HG03045 (cell line): ENCODE results near the gene CCDC57.

Experiments
- ATAC-seq: cut with Tn5 transposase; IDR thresholded peaks from one replicate; pipeline ENCODE4 v1.9.1; 2021; ENCODE audit warnings: mild to moderate bottlenecking, moderate library complexity; ENCODE audit not compliant: unreplicated experiment

Gene CCDC57

DNA sequence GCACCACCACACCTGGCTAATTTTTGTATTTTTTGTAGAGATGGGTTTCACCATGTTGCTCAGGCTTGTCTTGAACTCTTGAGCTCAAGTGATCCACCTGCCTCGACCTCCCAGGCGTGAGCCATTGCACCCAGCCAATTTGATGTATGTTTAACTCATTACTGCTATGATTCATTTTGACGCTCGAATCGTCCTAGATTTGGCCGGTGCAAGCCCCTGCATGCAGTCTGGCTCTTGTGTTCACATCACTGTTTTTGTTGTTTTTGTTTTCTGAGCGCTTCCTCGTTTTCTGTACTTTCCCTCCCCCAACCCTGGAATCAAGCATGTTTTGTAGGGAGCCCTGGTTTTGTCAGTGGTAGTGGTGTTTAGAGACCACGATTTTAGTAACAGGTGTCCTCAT lies 139.2 kb downstream of the CCDC57 start:
- ATAC-seq = no peak

DNA sequence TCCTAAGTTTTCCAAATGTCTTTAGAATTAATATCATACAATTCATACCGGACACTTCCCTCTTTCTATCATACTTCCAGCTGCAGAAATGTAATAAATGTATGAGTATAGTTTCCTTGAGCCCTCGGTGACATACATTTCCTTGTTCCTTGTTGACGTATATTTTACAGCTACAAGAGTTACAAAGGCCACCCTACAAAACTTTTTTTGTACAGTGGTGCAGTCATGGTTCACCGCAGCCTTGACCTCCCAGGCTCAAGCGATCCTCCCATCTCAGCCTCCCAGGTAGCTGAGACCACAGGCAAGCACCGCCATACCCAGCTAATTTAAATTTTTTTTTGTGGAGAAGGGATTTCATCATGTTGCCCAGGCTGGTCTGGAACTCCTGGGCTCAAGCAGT lies 139.8 kb downstream of the CCDC57 start:
- ATAC-seq = no peak

DNA sequence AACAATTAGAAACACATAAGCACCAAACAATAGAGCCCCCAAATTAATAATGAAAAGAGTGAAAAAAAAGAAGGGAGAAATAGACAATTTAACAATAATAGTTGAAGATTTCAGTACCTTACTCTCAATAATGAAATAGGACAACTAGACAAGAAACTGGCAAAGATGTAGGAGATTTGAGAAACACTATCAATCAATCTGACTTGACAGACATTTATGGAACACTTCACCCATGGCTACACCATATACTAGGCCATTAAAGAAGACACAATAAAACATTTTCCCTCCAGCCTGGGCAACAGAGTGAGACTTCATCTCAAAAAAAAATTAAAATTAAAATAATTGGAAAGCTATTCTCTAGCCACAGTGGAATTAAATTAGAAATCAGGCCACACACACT lies 142.0 kb downstream of the CCDC57 start:
- ATAC-seq = no peak

DNA sequence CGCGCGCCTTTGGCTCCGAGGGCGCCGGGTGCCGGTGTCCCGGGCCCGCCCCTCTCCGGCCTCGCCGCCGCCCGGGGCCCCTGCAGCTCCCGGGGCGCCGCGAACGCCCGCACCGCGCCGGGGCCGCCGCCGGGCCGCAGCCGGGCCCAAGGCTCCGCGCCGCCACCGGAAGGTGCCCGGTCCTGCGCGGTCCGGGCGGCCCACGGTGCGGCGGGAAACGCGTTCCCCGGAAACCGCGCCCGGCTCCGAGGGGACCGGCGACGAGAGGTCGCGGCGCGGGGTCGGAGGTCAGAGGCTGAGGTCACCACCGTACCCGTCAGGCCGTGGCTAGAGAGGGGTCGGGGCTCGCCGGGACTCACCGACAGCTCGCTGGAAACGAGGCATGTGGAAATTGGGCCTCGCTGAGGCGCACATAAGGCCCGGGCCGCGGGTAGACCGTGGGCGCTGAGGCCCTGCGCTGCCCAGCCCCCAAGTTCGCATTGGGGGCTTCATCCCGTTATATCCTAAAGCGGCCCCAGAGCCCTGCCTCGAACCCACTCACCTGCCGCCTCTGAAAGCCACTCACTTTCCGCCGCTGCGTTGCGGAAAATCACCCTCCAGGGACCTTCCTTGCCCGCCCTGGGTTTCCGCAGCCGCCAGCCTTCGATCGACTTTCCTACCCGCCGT lies 146.9 kb downstream of the CCDC57 start, which contains the start of gene DUS1L:
Gene DUS1L (minus strand): TSS at position 167 of the 666 bp plus-strand sequence. CDS start 745 bp downstream, outside the sequence.
- peak; percentile 65 for ATAC-seq

DNA sequence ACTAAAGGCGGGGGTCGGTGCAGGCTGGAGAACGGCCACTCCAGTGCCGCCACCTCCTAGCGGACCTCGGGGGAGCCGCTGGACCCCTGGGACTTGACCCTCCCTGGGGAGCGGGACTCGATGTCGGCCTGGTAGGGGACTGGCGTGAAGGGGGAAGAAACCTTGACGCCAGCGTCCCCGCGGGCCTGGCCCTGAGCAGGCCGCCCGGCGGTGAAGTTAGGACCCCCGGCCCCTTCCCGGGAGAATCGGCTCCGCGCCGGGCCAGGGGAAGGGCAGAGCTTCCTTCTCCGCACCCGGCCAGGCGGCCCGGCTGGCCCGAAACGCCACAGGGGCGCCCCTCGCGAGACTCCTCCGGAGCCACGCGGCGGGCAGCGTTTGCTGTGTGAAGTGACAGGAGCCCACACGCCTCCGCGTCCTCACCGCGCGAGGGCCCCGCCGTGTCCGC lies 147.4 kb downstream of the CCDC57 start:
- no peak for ATAC-seq

DNA sequence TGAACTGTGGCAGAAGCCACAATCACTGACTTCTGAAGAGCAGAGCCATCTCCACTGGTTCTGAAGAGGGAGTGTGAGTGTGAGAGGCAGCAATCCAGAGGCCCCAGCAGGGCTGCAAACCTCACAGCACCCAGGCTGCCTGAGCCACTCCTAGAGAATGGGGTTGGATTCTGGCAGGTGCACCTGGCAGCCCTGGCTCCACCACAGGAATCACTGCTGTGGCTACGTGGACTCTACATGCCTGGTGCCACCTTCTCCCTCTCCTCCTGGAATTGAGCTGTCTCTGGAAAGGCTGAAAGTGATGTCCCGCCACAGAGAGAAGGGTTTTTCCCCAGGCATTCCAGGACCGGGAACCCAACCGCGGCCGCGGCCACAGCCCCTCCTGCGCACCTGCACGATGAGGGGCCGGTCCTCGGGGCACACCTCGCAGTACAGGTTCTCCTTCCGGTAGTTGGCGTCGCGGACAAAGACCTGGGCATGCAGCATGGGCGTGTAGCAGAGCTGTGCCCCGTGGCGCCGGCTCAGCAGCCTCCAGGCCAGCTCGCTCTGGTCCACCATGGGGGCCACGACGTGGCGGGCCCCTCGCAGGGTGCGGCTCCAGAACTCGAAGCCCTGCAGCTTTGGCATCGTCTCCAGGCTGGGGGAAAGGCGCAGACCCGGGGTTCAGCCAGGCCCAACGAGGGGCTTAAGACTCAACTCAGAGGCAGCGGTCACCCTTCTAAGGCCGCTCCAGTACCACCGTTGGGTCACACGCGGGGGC lies 148.0 kb downstream of the CCDC57 start:
- ATAC-seq = no peak

DNA sequence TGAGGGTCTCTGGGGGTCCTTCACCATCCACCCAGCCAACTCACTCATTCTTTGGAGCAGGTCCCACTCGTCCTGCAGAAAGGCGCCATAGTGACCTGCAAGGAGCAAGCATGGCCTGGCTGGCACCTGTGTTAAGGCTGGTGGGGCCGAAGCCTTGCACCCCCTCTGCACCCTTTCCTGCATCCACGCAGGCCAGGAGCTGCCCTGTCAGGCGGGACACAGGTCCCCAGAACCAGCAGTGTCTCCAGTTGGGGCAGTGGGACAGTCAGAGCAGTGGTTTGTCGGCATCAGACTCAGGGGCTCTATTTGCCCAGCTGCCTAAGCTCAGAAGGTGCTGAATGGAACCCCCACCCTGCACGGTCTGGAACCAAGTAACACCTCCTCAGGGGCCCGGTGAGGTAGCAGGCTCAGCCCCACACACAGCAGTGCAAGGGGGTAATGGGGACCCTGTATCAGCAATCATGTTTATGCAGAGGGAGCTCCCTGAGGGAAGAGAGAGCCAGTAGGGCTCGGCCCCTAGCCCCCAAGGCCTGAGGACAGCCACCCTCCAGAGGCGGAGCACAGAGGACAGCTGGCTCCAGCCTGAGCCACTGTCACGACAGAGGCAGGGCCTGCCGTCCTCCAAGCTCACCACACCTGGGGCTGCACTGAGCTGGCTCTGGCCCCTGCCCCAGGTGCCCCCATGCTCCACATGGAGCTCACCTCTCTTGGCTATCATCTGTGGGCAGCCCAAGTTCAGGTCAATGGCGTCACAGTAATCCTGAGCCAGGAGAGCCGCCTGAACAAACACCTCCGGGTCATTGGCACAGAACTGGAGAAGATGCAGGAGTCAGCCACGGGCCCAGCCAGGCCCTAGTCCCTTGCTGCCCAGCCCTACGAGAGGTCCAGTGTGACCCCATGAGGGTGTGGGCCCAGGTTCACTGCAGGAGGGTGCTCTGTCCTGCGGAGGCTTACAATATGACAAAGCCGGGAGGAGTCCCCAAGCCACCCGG lies 148.9 kb downstream of the CCDC57 start:
- ATAC-seq = no peak

DNA sequence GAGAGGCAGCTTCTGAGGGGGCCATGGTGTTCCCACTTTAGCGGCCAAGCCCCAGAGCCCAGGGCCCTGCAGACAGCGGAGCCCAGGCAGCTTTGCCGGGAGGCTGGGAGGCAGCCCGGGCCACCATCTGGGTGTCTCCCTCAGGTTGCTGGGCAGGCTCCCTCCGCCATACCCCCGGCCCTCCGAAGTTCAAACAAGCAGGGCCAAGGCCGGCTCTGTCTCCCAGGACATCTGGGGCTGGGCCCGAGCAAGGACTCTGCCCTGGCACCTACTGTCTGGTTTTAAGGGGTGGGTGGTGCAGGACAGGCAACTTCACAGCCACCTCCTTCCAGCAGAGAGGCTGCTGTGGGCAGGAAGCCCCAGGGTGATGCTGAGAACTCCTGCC lies 149.7 kb downstream of the CCDC57 start:
- no peak for ATAC-seq

DNA sequence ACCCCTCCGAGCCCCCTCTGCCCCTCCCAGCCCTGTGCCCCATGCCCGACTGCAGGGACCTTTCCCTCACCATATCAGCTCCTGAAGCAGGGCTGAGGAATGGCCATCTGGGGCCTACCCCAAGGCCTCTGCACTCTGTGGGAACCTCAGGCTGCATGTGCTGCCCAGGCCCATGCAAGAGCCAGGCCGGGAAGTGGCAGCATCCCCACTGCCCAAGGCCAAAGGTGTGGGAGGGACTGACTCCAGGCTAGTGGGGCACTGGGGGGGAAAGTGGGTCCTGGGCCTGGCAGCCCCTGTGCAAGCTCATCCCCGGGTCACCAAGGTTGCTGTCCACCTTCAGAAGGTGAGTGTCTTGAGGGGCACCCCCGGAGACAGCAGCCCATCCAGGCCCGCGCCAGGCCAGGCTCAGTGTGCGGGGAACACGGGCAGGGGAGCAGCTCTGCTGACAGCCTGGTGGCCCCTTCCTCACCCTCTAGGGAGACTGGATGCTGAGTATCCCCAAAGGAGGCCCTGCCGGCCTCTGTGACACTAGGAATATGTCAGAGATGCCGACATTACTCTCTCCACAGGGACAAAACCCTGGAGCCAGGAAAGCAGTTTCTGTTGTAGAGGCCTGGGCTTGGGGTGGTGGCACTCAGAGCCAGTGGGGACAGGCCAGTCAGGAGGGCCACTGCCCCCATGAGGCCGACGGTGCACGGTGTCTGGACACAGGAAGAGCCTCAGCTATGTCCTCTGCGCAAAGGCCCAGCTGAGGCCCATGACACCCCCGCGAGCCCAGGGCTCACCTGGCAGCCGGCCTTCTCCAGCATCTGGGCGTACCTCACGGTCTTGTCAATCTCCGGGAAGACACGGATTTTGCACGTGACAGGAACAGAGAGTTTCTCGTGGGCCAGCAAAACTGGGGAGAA lies 150.3 kb downstream of the CCDC57 start:
- no peak for ATAC-seq

DNA sequence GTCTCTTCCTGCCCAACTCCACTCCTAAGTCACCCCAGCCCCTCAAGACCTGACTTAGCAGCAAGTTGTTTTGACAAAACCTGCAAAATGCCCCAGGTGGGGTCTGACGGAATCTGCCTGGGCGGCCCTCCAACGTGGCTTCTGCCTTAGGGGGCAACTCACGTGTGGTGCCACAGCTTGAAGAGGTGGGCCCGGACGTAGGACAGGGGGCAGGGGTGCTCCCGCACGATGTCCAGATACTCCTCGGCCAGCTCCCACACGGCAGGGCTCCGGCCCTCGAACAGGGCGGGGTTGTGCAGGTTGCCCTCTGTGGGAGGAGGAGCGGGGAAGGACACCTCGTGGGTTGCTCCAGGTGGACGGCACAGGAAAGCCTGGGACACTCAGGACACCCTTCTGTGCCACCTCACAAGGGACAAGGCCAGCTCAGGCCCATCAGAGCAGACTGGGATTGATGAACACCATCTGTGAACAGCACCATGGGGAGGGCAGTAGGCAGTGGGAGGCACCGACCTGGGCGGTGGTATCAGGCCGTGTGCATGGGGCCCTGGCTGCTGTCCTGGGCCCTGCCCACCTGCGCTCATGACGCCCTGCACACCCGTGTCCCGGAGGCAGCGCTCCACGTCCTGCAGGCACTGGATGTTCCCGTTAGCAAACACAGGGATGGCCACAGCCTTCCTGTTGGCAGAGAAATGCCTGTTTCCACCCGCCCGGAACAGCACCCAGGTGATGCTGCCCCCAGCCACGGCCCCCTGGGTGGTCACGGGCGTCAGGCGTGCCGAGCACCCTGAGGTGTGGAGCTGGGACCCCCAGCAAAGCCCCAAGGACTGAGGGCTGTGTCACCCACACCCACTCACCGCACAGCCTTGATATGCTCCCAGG lies 151.4 kb downstream of the CCDC57 start:
- ATAC-seq = no peak

DNA sequence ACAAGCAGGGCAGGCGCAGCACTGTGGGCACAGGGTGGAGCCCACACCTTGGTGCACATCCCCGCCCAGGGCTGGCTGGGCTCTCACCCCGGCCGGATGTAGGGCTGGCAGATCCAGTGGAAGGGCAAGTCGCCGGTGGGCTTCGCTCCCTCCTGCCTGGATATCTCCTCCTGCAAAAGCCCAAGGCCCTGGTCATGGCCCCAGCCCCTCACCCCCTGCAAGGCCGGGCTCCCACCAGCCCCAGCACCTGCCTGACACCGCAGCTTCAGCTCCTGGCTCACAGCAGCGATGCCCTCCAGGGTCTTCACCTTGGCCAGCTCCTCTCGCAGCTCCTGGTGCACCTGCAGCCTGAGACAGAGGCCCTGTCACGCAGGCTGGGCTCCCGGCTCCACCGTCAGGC lies 152.0 kb downstream of the CCDC57 start:
- ATAC-seq = no peak

DNA sequence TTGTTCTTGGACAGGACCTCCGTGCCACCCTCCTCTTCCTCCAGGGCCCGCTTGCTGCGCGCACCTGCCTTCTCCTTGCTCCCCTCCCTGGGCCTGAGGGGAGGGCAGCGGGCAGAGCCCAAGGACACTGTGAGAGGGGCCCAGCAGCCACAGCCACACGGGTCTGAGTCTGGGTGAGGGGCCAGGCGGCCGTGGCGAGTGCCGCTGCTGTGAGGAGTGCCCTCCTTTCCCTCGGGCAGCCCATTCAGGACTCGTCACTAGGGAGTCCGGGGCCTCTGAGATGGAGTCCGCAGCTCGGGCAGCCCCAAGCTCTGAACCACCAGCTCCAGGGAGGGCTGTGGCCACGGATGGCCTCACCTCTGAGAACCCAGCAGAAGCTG lies 152.7 kb downstream of the CCDC57 start:
- ATAC-seq = no peak

DNA sequence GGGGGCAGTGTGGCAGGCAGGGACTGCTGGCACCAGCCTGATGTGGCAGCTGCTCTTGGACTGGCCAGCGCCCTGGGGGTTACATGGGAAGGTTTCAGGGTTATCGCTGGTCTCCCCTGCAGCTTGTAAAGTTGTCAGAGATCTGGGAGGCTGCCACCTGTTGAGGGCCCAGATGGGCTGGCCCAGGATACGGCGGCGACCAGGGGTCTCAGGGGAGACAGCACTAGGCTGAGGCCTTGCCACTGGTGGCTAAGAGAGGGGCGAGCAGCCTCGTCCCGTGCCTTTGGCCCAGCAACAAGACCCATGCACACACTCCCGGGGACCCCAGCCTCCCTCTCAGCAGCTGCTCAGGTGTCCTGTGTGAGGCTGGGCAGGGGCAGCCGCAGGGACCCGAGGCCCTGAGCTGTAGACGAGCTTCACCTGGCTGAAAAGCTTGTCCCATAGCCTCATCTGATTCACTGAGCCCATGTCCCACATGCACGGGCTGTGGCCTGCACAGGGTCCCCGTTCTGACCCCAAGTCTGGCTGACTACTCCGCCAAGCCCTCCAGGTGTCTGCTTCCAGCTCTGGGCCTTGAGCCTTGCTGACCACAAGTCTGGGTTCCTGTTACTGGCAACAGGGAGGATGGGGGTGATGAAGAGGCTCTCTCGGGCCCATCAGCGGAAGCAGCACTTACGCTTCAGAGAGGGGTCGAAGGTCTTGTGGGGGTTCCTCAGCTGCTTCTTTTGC lies 153.2 kb downstream of the CCDC57 start:
- no peak for ATAC-seq

DNA sequence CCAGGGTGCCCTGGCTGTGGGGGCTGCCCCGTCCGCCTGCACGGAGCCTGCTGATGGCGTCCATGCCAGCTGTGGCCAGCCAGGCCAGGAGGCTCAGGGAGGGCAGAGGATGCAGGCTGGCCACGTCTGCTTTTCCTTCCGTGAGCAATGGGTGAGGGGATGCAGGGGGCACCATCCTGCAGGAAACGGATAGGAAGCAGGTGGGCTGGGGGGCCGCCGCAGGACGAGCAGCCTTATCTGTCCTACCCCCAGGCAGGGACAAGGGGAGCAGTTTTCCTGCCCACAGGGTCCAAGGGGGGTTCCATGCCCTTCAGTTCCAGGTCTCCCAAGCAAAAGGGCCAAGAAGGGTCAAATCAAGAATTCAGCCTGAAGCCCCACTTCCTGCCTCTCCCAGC lies 153.8 kb downstream of the CCDC57 start:
- ATAC-seq = no peak

DNA sequence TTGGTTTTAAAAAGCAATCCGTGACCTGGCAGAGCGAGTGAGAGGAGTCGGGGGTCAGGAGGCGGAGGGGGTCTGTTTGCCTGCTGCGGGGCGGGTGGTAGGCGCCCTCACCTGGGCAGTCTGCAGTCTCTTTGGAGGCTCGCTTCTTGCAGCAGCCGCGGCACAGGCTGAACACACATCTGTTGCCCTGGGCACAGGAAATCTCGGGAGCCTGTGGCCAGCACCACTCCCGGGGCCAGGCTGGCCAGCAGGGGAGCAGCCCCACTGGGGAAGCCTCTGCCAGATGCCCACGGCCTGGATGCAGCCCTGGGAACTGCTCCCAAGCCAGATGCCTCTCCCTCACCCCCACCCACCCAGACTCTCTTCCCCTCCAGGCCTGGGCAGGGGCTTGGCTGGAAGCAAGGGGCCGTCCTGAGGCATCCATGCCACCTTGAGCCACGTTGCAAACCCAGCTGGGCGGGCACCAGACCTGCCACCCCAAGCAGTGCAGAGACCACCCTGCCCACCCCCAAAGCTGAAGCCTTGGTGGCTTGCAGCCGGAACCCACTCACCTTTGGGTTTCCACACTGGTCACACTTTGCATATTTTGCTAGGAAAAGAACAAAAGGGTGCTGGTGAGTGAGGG lies 154.3 kb downstream of the CCDC57 start:
- no peak for ATAC-seq

DNA sequence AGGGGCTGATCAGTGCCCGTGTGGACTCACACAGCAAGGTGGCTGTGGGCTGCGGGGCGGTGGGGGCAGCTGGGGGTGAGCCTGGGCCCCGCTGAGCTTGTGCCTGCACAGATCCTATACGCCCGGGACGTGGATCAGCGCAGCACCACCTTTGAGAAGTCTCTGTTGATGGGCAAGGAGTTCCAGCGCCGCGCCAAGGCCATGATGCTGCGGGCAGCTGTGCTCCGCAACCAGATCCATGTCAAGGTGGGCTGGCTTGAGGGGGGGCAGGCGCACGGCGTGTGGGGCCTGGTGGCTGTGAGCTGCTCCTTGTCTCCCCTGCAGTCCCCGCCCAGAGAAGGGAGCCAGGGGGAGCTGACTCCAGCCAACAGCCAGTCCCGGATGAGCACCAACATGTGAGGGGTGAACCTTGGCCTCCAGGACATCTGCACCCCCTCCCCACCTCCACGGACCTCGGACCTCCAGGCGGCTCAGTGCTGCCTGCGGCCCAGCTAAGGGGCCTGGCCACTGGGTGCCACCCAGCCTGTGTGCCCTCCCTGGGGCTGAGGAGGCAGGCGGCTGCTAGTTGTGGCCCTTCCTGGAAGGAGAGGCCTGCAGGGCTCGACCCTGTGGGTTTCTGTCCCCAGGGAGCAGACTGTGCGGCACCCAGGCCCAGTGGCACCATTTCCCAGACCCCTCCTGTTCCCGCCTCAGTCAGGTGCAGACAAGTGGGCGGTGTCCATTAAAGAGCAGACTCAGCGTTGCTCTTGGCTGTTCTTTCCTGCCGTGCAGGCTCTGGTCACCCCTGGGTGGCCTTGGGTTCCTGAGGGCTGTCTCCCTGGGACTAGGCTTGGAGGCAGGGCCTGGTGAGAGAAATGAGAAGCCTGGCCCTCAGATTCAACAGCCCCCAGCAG lies 155.7 kb downstream of the CCDC57 start:
- no peak for ATAC-seq
